NOMO-1 treated with dmso at 0.1 percent for 144 hours (cell line): Measurements from ENCODE around the gene KHDC3L.

Experiments
- DNase-seq: peaks from one replicate; lab custom pipeline; 2025; ENCODE audit not compliant: unreplicated experiment; lab: John Stamatoyannopoulos, UW

Gene KHDC3L

DNA sequence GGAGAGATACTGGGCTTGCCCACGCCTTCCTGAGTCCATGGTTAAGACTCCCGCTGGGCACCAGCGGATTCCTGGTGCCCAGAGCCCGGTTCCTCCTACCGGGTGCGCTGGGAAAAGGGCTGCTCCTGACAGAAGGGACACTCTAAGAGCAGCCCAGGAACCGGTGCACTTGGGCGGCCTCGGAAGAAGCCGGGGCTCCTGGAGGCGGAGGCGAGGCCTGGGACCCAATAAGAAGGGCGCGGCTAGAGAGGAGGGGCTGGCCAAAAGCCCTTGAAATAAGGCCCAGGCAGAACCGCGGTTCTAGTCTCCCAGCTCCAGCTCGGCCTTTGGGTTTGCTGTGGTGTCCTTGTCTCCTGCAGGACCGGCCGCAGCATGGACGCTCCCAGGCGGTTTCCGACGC is at the start of gene KHDC3L:
KHDC3L (plus strand) TSS at position 301 of the 400 bp plus-strand sequence; CDS start at position 373, 72 bp downstream.
- no peak for DNase-seq

- no peak for DNase-seq
Observed at GRCh38 chr6:73314577-73315492, 47.6 kb upstream of the KHDC3L start.

DNA sequence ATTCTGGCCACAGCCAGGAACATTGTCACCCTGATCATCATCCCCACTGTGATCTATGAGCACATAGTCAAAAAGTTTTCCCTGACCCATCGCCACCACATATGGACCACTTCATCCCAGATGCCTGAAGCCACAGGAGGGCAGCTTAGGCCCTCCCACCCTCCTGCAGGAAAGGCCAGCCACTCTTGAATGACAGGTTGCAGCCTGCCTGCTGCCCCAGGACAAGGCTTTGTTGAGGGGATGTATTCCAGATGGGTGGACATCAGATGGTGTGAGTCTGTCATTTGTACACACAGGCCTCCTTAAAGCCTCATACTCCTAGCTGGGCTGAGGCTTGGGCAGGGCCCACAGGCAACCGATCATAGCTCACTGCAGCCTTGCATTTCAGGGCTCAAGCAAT is 39.1 kb upstream of the KHDC3L start:
- no peak for DNase-seq

DNA sequence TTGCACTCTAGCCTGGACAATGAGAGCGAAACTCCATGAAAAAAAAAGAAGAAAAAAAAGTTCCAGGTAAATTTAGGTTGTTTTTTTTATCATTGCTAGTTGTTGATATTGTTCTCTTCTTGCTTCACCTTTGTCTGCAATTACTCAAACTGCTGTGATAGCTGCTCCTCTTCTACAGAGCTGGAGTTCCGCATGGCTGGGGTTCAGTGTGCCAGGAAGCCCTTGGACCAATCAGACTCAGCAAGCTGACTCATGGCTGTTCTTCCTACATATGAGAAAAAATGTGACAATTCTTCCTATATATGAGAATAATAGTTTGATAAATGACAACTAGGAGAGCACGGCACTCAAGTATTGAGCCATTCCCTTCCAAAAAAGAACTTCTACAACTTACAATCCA is 36.8 kb upstream of the KHDC3L start:
- no peak for DNase-seq

GRCh38 chr6:73328790-73329189 is 33.7 kb upstream of the KHDC3L start:
- DNase-seq = no peak

DNA sequence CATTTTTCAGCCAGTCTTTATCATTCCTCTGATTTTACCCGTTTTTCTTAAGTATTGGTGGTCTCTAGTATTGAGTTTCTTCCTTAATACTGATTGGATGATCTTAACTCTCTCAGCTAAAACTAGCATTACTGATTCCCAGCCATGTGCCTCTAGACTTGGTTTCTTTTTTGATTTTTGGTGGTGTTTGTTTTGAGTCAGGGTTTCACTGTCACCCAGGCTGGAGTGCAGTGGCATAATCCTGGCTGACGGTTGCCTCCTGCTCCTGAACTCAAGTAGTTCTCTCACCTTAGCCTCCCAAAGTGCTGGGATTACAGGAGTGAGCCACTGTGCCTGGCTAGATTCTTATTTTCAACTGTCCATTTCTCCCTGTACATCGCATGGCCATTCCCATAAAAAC is 33.3 kb upstream of the KHDC3L start:
- no peak for DNase-seq

- no peak for DNase-seq
Observed at GRCh38 chr6:73339340-73339739, 23.1 kb upstream of the KHDC3L start.

GRCh38 chr6:73340048-73340447 is 22.4 kb upstream of the KHDC3L start:
- DNase-seq = no peak

DNA sequence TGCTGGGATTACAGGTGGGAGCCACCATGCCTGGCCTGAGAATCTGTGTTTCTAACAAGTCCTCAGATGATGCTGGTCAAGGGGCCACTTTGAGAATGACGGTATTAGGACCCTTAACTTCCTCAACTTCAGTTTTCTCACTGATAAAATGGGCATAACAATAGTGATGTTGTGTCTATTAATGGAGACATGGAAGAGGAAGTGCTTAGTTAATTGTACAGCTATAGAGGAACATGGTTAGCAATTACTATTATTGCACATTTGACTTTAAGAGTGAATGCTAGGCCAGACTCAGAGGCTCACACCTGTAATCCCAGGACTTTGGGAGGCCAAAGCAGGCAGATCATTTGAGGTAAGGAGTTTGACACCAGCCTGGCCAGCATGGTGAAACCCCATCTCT is 21.1 kb upstream of the KHDC3L start:
- DNase-seq = no peak

DNA sequence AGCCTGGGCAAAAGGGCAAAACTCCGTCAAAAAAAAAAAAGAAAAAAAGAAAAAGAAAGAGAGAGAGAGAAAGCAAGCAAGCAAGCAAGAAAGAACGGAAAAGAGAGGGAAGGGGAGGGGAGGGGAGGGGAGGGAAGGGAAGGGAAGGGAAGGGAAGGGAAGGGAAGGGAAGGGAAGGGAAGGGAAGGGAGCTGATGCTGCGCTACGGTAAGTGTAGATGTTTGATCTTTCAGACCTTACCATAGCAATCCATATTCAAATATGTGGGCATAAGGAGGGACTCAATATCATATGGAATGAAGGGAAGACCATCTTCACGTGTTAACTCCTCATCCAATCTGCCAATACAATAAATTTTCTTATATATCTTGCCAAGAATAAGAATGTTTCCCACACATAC is 20.3 kb upstream of the KHDC3L start:
- DNase-seq = no peak

DNA sequence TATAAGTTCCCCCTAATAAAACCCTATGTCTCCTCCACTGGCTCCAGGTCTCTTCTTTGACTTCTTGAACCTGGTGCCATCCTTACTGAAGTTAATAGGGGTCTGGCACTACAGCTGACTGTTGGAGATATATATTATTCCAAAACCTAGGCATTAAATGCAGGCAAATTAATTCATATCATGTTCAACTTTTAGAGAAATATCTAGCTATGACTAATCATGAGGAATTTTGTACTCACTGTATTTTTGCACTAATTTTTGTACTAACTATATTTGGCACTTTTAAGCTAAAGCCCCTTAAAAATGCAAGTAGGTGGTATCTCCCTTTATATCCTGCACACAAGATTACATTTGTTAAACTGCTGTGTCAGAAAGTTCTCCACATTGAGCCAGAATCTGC is 19.3 kb upstream of the KHDC3L start:
- no peak for DNase-seq

GRCh38 chr6:73348550-73349204 is 13.8 kb upstream of the KHDC3L start:
- no peak for DNase-seq

GRCh38 chr6:73349311-73349710 is 13.1 kb upstream of the KHDC3L start:
- DNase-seq = no peak

DNA sequence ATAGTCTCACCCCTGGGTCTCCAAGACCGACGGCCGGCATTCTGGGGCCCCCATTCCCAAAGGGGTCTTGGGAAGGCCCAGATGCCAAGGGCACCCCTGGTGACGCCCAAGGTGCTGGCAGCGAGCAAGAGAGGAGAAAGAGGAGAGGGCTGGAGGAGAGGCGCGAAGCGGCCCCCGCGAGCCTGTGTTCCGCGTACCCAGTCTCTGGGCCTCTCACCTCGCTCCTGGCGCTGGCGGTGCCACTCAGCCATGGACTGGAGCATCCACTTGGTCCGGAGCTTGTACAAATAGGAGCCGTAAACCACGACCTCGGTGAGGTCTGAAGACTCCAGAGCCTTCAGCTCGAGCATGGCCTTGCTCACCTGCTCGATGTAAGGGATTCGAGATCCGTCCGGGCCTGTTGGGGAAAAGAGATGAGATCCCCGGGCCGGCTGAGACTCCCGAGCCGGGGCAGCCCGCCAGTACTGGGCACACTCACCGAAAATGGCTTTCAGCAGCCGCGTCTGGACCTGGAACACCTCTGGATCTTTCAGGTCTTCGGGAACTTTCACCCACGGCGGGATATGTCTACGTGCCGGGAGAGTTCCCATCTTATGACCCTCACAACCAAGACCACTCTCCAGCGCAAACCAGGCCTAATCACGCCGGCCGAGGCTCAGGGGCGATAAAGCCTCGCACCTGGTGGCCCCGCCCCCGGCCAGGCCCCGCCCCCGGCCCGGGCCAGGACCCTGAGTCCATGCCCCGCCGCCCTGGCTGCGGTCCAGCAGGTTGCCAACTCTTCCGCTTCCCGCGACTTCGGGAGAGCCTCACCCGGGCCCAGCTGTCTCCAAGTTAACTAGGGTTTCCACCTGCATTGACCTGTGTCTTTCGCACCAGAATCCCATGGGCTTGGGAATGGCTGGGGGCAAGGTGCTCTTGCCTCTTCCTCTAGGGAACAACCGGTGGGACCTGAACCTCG is 8.5 kb upstream of the KHDC3L start, which contains the start of gene DPPA5:
DPPA5 (minus strand) TSS at position 641 of the 958 bp plus-strand sequence; CDS start at position 590, 51 bp downstream.
- DNase-seq = no peak

- no peak for DNase-seq
Observed at GRCh38 chr6:73362869-73363536, 545 bp downstream of the KHDC3L start.

GRCh38 chr6:73363537-73363875 is 1.0 kb downstream of the KHDC3L start:
- DNase-seq = no peak

GRCh38 chr6:73364121-73364520 is 1.7 kb downstream of the KHDC3L start:
- no peak for DNase-seq

DNA sequence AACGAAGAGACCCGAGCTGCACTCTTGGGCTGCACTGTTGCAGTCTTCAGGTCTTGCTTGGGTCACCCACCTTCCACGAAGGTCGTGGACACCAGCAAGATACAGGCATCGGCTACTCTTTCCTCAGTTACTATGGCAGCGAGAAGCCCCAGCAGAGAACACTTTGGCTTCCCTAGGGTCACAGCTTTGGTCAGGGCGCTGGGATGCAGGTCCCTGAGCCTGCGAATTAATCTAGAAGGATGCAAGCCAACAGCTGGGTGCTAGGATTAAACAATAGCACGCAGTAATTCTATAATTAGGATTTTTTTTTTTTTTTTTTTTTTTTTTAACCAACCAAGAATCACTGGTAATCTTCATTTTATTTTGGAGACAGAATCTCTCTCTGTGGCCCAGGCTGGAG is 2.1 kb downstream of the KHDC3L start:
- no peak for DNase-seq

DNA sequence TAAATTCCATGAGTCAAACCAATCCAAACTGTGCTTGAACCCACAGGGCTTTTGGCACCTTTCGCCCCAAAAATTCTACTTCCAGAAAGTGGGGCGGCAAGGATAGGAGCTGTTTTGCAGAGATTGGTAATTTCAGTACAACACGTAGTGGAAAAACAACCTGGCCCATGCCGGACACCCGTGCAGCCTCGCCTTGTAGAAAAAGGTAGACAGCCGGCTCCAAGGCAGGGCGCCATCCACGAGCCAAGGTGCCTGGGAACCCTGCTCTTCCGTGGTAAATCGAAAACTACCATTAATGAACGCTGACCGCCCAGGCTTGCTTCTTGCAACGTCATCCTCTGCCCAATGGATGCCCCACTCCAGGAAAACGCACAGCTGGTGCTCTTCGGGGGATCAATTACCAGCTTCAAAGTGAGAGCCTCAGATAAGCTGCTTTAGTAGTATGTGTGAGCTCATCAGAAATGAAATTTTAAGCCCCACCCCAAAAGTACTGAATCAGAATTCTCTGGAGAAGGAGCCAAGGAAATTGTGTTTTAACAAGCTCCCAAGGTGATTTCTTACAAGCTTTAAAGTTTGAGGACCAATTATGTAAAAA is 5.4 kb downstream of the KHDC3L start:
- DNase-seq = no peak

- no peak for DNase-seq
Observed at GRCh38 chr6:73368675-73369074, 6.2 kb downstream of the KHDC3L start.
